KBM-7 (cell line): ENCODE data around the gene TFCP2L1.

Experiments
- DNase-seq: peaks from one replicate; pipeline ENCODE4 v3.0.0-alpha.2; 2015
- in situ Hi-C: fragments of 300-500 bp; cut with MboI; formaldehyde crosslinking; loops from 2 replicates; pipeline ENCODE4 v1.14.3; 2020; ENCODE audit warnings: low sequenced_read_pairs, low pct_unique_long_range_greater_than_20kb, mixed read lengths

TFCP2L1 gene

GRCh38 chr2:121247534-121247933 lies 37.5 kb downstream of the TFCP2L1 start:
- no peak for DNase-seq
- in situ Hi-C loops = no loop called here

- no peak for DNase-seq
- in situ Hi-C loops = no loop called here
Measured at GRCh38 chr2:121246704-121247255, 38.2 kb downstream of the TFCP2L1 start.

- in situ Hi-C loops = no loop called here
- no peak for DNase-seq
Measured at GRCh38 chr2:121245913-121246312, 39.1 kb downstream of the TFCP2L1 start.

GRCh38 chr2:121245120-121245820 lies 39.7 kb downstream of the TFCP2L1 start:
- in situ Hi-C loops = no loop called here
- no peak for DNase-seq

- DNase-seq = no peak
- in situ Hi-C loops = no loop called here
Measured at GRCh38 chr2:121244616-121245015, 40.4 kb downstream of the TFCP2L1 start.

- in situ Hi-C loops = no loop called here
- no peak for DNase-seq
Measured at GRCh38 chr2:121243821-121244460, 41.1 kb downstream of the TFCP2L1 start.

- DNase-seq = no peak
- in situ Hi-C loops = no loop called here
Measured at GRCh38 chr2:121242976-121243375, 42.0 kb downstream of the TFCP2L1 start.

GRCh38 chr2:121242175-121242875 lies 42.7 kb downstream of the TFCP2L1 start:
- in situ Hi-C loops = no loop called here

GRCh38 chr2:121241466-121241865 lies 43.5 kb downstream of the TFCP2L1 start:
- no peak for DNase-seq
- in situ Hi-C loops = no loop called here

More at GRCh38 chr2:121242175-121242875, 42.7 kb downstream of the TFCP2L1 start:
- DNase-seq = no peak

GRCh38 chr2:121240436-121240835 lies 44.6 kb downstream of the TFCP2L1 start:
- in situ Hi-C loops = no loop called here

GRCh38 chr2:121239969-121240368 lies 45.0 kb downstream of the TFCP2L1 start:
- in situ Hi-C loops = no loop called here
- no peak for DNase-seq

More at GRCh38 chr2:121240436-121240835, 44.6 kb downstream of the TFCP2L1 start:
- no peak for DNase-seq

GRCh38 chr2:121239471-121239870 lies 45.5 kb downstream of the TFCP2L1 start:
- in situ Hi-C loops = no loop called here

GRCh38 chr2:121238828-121239227 lies 46.2 kb downstream of the TFCP2L1 start:
- in situ Hi-C loops = no loop called here
- DNase-seq = no peak

More at GRCh38 chr2:121239471-121239870, 45.5 kb downstream of the TFCP2L1 start:
- no peak for DNase-seq

GRCh38 chr2:121237980-121238665 lies 46.9 kb downstream of the TFCP2L1 start:
- in situ Hi-C loops = no loop called here

GRCh38 chr2:121237336-121237979 lies 47.5 kb downstream of the TFCP2L1 start:
- no peak for DNase-seq
- in situ Hi-C loops = no loop called here

More at GRCh38 chr2:121237980-121238665, 46.9 kb downstream of the TFCP2L1 start:
- DNase-seq = no peak

- in situ Hi-C loops = no loop called here
- no peak for DNase-seq
Measured at GRCh38 chr2:121236650-121237180, 48.3 kb downstream of the TFCP2L1 start.

GRCh38 chr2:121236101-121236640 lies 48.8 kb downstream of the TFCP2L1 start:
- in situ Hi-C loops = no loop called here
- DNase-seq = no peak

- in situ Hi-C loops = no loop called here
- no peak for DNase-seq
Measured at GRCh38 chr2:121235542-121235941, 49.5 kb downstream of the TFCP2L1 start.
